GOT3 (cell line): ENCODE results near the gene GAB2.
"Not testable (repeated sequence)": the region's sequence is repeated elsewhere in the genome, so short reads cannot be mapped to it uniquely, and the experiment has no call there.

ENCODE experiments used
- DNase-seq: peaks from one replicate; lab custom pipeline; 2025; ENCODE audit warnings: mixed read lengths; lab: John Stamatoyannopoulos, UW

Gene GAB2

GRCh38 chr11:78364128-78364751 is 53.4 kb downstream of the GAB2 start:
- no peak for DNase-seq

- no peak for DNase-seq
Measured at GRCh38 chr11:78363024-78363619, 54.5 kb downstream of the GAB2 start.

GRCh38 chr11:78361228-78361627 is 56.4 kb downstream of the GAB2 start:
- DNase-seq, result no peak

DNA sequence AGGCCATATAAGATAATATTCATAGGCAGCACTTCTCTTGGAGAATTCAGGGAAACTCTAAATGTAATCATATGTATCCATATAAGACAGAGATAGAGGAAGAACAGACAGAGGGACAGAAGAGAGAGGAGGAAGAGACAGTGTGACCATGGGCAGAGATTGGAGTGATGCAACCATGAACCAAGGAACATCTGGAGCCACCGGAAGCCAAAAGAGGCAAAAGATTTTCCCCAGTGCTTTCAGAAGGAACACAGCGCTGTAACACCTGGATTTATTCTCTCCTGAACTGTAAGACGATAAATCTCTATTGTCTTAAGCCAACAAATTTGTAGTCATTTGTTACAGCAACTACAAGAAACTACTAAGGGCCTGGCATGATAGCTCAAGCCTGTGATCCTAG is 57.7 kb downstream of the GAB2 start:
- DNase-seq, result no peak

- not testable (repeated sequence) for DNase-seq
Measured at GRCh38 chr11:78357924-78358323, 59.7 kb downstream of the GAB2 start.

GRCh38 chr11:78357425-78357824 is 60.2 kb downstream of the GAB2 start:
- not testable (repeated sequence) for DNase-seq

GRCh38 chr11:78355742-78356141 is 61.9 kb downstream of the GAB2 start:
- DNase-seq, result not testable (repeated sequence)

DNA sequence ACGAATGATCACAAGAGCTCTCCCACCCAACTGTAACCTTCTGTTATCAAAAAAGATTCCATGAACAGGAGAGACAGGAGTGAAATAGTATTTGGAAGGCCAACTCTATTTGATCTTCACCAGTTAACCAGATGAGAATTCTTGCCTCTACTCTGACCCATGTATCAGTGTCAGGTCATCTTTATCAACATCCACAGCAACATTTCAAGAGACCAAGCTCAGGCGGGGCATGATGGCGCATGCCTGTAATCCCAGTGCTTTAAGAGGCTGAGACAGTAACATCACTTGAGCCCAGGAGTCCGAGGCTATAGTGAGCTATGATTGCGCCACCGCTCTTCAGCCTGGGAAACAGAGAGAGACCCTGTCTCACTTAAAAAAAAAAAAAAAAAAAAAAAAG is 62.3 kb downstream of the GAB2 start:
- DNase-seq, result no peak

GRCh38 chr11:78354408-78355308 is 63.0 kb downstream of the GAB2 start:
- DNase-seq, result no peak

DNA sequence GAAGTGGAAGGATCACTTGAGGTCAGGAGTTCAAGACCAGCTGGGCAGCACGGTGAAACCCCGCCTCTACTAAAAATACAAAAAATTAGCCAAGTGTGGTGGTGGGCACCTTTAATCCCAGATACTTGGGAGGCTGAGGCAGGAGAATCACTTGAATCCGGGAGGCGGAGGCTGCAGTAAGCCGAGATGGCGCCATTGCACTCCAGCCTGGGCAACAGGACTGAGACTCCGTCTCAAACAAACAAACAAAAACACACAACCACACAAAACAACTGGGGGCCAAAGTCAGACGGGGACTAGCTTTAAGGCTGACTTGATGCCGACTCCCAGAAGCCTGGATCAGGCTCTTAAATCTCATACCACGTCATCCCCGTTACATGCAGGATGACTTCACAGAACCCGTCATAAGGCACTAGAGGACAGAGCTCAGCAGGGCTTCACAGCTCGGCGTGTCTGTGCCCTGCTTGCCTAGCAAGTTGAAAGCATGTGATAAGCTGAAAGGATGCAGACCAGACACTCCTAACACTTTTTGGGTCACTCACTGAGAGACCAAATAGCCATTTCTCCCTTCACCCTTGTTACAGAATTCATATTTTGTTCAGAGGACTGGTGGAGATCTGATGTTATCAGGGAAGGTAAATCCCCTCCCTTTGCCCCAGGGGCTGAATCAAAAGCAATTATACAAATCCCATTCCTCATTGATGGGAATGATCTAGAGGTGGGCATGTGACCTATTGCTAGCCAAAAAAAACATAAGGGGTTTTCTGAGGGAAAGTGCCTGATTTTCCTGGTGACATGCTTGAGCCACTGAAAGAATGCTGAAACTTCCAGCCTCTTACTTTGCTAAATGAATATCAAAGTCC is 65.4 kb downstream of the GAB2 start:
- DNase-seq, result no peak

GRCh38 chr11:78351193-78351592 is 66.4 kb downstream of the GAB2 start:
- no peak for DNase-seq

DNA sequence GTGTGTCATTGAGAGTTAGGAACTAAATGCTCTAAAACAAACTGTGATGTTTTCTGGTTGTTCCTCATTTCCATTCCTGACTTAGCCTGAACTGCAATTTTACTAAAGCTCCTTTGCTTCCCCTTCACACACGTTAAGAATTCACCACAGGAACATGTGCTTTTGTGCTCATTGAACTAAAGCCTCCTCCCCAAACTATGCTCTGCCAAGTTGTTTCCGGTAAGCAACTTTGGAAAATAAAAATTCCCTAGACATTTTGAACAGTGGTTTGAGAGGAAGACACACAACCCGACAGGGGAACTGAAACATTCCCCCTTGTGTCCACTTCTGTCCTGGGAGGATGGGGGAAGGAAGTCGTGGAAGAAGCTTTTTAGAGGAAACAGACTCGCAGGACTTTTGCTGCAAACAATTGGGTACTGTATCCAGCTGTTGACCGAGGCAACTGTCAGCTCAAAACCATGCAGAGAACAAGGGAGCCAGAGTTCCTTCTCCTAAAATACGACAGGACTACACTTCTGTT is 66.9 kb downstream of the GAB2 start:
- DNase-seq, result no peak

GRCh38 chr11:78350091-78350645 is 67.5 kb downstream of the GAB2 start:
- no peak for DNase-seq

GRCh38 chr11:78349624-78350023 is 68.0 kb downstream of the GAB2 start:
- DNase-seq, result no peak

GRCh38 chr11:78349114-78349513 is 68.5 kb downstream of the GAB2 start:
- no peak for DNase-seq

- no peak for DNase-seq
Measured at GRCh38 chr11:78347956-78348355, 69.7 kb downstream of the GAB2 start.

DNA sequence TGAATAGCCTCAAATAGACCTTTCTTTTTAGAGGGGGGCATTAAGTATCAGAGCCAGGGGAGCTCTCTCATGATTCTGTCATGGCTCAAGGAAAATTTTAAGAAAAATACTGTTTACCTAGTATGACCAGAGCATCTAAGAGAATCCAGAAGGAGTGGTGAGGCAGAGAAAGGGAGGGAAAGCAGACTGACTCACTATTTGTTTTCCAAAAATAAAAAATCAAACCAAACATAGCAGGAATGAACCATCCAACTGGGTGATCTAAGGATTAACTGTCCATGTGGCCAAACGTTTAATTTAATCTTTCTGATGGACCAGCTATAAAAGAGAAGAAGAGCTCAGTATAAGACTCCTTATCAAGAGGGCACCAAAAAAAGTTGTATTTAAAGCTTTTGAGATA is 70.8 kb downstream of the GAB2 start:
- no peak for DNase-seq

DNA sequence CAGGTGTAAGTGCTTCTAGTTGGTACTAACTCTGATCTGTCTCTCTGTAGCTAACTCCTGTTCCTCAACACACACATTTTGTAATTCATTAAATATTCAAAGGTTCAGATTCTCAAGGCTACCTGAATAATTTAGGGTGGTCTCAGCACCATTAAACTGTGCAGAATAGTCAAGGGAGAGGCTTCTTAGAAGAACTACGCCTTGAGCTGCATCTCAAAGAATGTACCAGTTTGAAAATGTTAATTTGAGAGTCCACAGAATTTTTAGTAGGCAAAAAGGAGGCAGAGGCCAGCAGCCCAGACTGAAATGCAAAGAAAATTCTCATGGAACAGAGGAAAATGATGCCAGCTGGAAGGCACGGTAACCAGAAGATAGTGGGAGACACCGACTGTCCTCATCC is 72.2 kb downstream of the GAB2 start:
- no peak for DNase-seq

DNA sequence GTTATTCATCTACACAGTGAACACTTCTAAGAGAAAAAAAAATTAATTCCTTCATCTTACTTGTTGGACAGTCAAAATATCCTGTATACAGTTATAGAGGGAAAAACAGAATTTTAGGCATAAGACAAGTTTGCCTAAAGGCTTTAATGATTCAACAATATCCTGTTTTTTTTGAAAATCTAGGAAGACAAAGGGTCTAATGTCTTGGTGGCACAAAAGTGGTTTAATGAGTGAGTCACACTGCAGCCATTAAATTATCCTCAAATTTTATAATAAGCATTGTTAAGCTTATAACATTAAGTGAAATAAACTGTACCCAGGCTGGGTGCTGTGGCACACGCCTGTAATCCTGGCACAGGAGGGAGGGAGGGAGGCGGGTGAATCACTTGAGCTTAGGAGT is 72.9 kb downstream of the GAB2 start:
- DNase-seq, result no peak

DNA sequence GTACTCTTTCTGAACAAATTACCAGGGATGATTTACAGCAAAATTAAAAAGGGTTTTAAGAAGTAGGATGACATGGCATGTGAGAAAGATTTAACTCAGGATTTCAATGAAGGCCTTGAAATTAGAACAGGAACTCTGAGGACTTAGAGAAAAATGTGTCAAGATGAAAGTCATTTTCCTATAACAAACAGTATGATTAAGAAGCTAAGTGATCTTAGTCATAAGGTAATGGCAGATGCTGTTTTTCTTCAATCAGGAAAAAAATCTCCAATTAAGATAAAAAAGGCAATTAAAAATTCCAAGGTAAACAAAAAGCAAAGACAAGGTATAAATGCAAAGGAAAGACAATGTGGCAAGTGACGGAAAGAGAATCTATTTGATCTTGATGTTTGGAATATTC is 73.5 kb downstream of the GAB2 start:
- DNase-seq, result no peak

- no peak for DNase-seq
Measured at GRCh38 chr11:78343303-78343702, 74.3 kb downstream of the GAB2 start.

GRCh38 chr11:78341841-78342240 is 75.8 kb downstream of the GAB2 start:
- no peak for DNase-seq
